HepG2 (cell line): ENCODE data around the gene NEK6. TPM values are rescaled to one million over a fixed set of nuclear protein-coding genes. Genes with fewer than 3 reads are reported as not detected.

Experiments used
- ATAC-seq: fragments of 200-7000 bp; cut with Tn5 transposase; 3 replicates; pipeline ENCODE4 v1.9.1; 2020; ENCODE audit warnings: mild to moderate bottlenecking, moderate library complexity
- BruUV-seq: library from RNA; stranded (reverse); fragments of 400-500 nt; replicated peaks from 2 replicates; lab custom pipeline; 2021; lab: Mats Ljungman, UMichigan
- CTCF ChIA-PET: fragments of 300-600 bp; formaldehyde crosslinking; extraction: SDS; loops from one replicate; lab custom pipeline; 2021; ENCODE audit warnings: low total read pairs, inconsistent platforms, low intra/inter-chr PET ratio; lab: Yijun Ruan, JAX
- POLR2A ChIA-PET: fragments of 350-600 bp; sonication (Branson Sonifier 250); formaldehyde crosslinking; loops from one replicate; lab custom pipeline; 2020; ENCODE audit warnings: antibody characterized with exemption, inconsistent platforms; lab: Yijun Ruan, JAX
- DNase-seq: peaks from one replicate; pipeline ENCODE4 v3.0.0-alpha.2; 2015; ENCODE audit warnings: low spot score
- FAIRE-seq: peaks from 3 replicates; lab custom pipeline; 2011; peaks lifted over from hg19 to GRCh38; lab: Jason Lieb, UNC
- H2AFZ ChIP-seq: one replicate; pipeline ENCODE4 v1.6.1; 2011; ENCODE audit warnings: low read length, inconsistent platforms
- H3K27ac ChIP-seq: fragments of 300-600 bp; 3 replicates; pipeline ENCODE4 v1.8.0; 2011; ENCODE audit warnings: mixed run types, mild to moderate bottlenecking, mixed read lengths, low read length, inconsistent platforms; ENCODE audit not compliant: insufficient read depth; ENCODE audit errors: extremely low read length
- H3K27me3 ChIP-seq, 2 experiments: fragments of 200-600 bp in 1 of 2; 2 replicates in 1 of 2; 3 replicates in 1 of 2; pipeline versions ENCODE4 v1.6.0 to v1.8.0; 2011; ENCODE audit warnings: low read length in 2 of 2, mild to moderate bottlenecking in 2 of 2, moderate library complexity in 2 of 2, inconsistent platforms in 1 of 2; ENCODE audit not compliant: insufficient read depth in 2 of 2, control insufficient read depth in 1 of 2
- H3K36me3 ChIP-seq, 2 experiments: fragments of 200-600 bp in 1 of 2; replicated peaks in 1 of 2; 2 replicates in 1 of 2; 3 replicates in 1 of 2; pipeline versions ENCODE4 v1.5.1 to v1.8.0; 2011; ENCODE audit warnings: low read length in 2 of 2, inconsistent platforms in 1 of 2; ENCODE audit not compliant: insufficient read depth in 2 of 2, control insufficient read depth in 1 of 2
- H3K4me1 ChIP-seq: 2 replicates; pipeline ENCODE4 v1.5.1; 2012; ENCODE audit warnings: low read length, inconsistent platforms; ENCODE audit not compliant: insufficient read depth
- H3K4me2 ChIP-seq: 2 replicates; pipeline ENCODE4 v1.6.0; 2011; ENCODE audit warnings: low read depth, low read length, inconsistent platforms
- H3K4me3 ChIP-seq, 3 experiments: fragments of 200-600 bp in 1 of 3; sonication (generic), shearing (Covaris generic) in 1 of 3; replicated peaks in 1 of 3; 2 replicates each; pipeline ENCODE4 v1.5.1; 2011 to 2016; ENCODE audit warnings: low read length in 3 of 3, inconsistent platforms in 2 of 3, low read depth in 2 of 3, mild to moderate bottlenecking in 2 of 3, control low read depth in 1 of 3, mixed read lengths in 1 of 3; ENCODE audit not compliant: insufficient read depth in 1 of 3
- H3K79me2 ChIP-seq: one replicate; pipeline ENCODE4 v1.6.1; 2011; ENCODE audit warnings: low read length, inconsistent platforms; ENCODE audit not compliant: insufficient read depth
- H3K9ac ChIP-seq: 2 replicates; pipeline ENCODE4 v1.6.0; 2011; ENCODE audit warnings: mild to moderate bottlenecking, low read depth, low read length, inconsistent platforms; ENCODE audit not compliant: insufficient read depth
- H3K9me3 ChIP-seq: 2 replicates; pipeline ENCODE4 v1.5.1; 2012; ENCODE audit warnings: mild to moderate bottlenecking, low read length
- H4K20me1 ChIP-seq: 2 replicates; pipeline ENCODE4 v1.6.0; 2011; ENCODE audit warnings: inconsistent platforms, mild to moderate bottlenecking, low read length, moderate library complexity; ENCODE audit not compliant: insufficient read depth
- CTCF ChIP-seq: sonication (generic); formaldehyde crosslinking; IDR thresholded peaks from 2 replicates; pipeline ENCODE4 v1.5.0; 2020; ENCODE audit warnings: mild to moderate bottlenecking, missing genetic modification reagents, moderate library complexity
- FOXP4 ChIP-seq: sonication (generic); formaldehyde crosslinking; IDR thresholded peaks from 2 replicates; pipeline ENCODE4 v1.4.0; 2020; ENCODE audit warnings: missing genetic modification reagents
- HDAC1 ChIP-seq: sonication (generic); formaldehyde crosslinking; IDR thresholded peaks from 2 replicates; pipeline ENCODE4 v1.5.1; 2020; ENCODE audit warnings: mild to moderate bottlenecking, missing genetic modification reagents
- HIC2 ChIP-seq: sonication (generic); formaldehyde crosslinking; IDR thresholded peaks from 2 replicates; pipeline ENCODE4 v1.9.0; 2022; ENCODE audit warnings: low read depth, missing genetic modification reagents
- MTF1 ChIP-seq: sonication (generic); formaldehyde crosslinking; IDR thresholded peaks from 2 replicates; pipeline ENCODE4 v1.5.0; 2020; ENCODE audit warnings: missing genetic modification reagents
- MXI1 ChIP-seq: IDR thresholded peaks from 3 replicates; pipeline ENCODE4 v1.6.1; 2012; ENCODE audit warnings: low read depth, low read length, inconsistent platforms, borderline replicate concordance
- POLR2A ChIP-seq, 2 experiments: IDR thresholded peaks; 2 replicates each; pipeline ENCODE4 v1.6.1; 2011; ENCODE audit warnings: low read depth in 2 of 2, low read length in 2 of 2, mild to moderate bottlenecking in 1 of 2, moderate library complexity in 1 of 2; ENCODE audit not compliant: insufficient read depth in 1 of 2
- TAF1 ChIP-seq: sonication (generic); formaldehyde crosslinking; IDR thresholded peaks from 2 replicates; pipeline ENCODE4 v1.4.0; 2020; ENCODE audit warnings: missing genetic modification reagents
- ZNF264 ChIP-seq: sonication (generic); formaldehyde crosslinking; IDR thresholded peaks from 2 replicates; pipeline ENCODE4 v1.4.0; 2020; ENCODE audit warnings: missing genetic modification reagents
- ZNF772 ChIP-seq: sonication (generic); formaldehyde crosslinking; IDR thresholded peaks from 2 replicates; pipeline ENCODE4 v1.5.0; 2020; ENCODE audit warnings: mild to moderate bottlenecking, missing genetic modification reagents
- WGBS: methylation state at CpG from one replicate; pipeline ENCODE4 v1.1.6; 2017; ENCODE audit warnings: low lambda C conversion rate; 5-methylcytosine and 5-hydroxymethylcytosine counted together
- in situ Hi-C: cut with HindIII; loops from 2 replicates; pipeline ENCODE4 v1.10.0; 2017; ENCODE audit warnings: low pct_unique_long_range_greater_than_20kb; ENCODE audit not compliant: extremely low pct_ligation_motif_present
- intact Hi-C: fragments of 100-400 bp; cut with micrococcal nuclease; formaldehyde crosslinking; loops from one replicate; pipeline ENCODE4 v1.10.0; 2022; ENCODE audit not compliant: unreplicated experiment
- polyA plus RNA-seq, 8 experiments: library from polyadenylated mRNA; depleted of rRNA in 3 of 8; stranded (reverse) in 7 of 8; unstranded in 1 of 8; fragments of >200 nt; fragmentation: Illumina TruSeq in 4 of 8; extraction: Trizol in 4 of 8; gene quantifications; 2 replicates each; pipeline versions ENCODE4 v1.2.1 to v1.2.3, GENCODE V29; 2011 to 2016; ENCODE audit warnings: low read depth in 4 of 8, missing spikeins in 1 of 8, mixed read lengths in 1 of 8; ENCODE audit not compliant: insufficient read depth in 1 of 8
- total RNA-seq, 5 experiments: library from RNA; depleted of rRNA; stranded (reverse); fragments of >200 nt; fragmentation: Illumina TruSeq; extraction: Trizol; gene quantifications; 2 replicates each; pipeline ENCODE4 v1.2.3, GENCODE V29; 2016; ENCODE audit warnings: low read depth in 1 of 5

The NEK6 gene
- total and polyA plus RNA-seq, 2 of the 13 experiments (the other 11 are each of a cell fraction or from before 2014, with no cell fraction given), result 30.4 to 119 TPM

GRCh38 chr9:124218987-124219461 is 38.7 kb upstream of the NEK6 start:
- Histone ChIP-seq H3K79me2 (no peaks in the 10 kb centered on the region), H3K4me1 (peaks cover 72% of the 10 kb centered on the region), H3K27ac (no peak overlapping the region), H3K4me3 (peak overlapping the region in 1 of 3 experiments; percentile 56; a peak in 1 of 6 replicates), H3K4me2 (peak overlapping the region; percentile 54), H4K20me1 (no peaks in the 10 kb centered on the region), H3K9ac (no peak overlapping the region), H3K9me3 (no peaks in the 10 kb centered on the region), H2AFZ (no peak overlapping the region), H3K27me3 (peaks cover 0 to 2% of the 10 kb centered on the region in 2 experiments; a peak in 1 of 5 replicates), H3K36me3 (no peaks in the 10 kb centered on the region)
- POLR2A ChIA-PET, result no interaction called here
- no peak for ATAC-seq
- no peak for FAIRE-seq
- CTCF ChIA-PET, result no interaction called here
- TF ChIP-seq MTF1 (CRISPR knock-in tag) (no peak), MXI1 (0 out of 3 replicates have a peak, but pooled peaks have one; percentile 20)
- 64% methylated on average over 2 of the region's 2 CpGs for WGBS
- intact Hi-C loops, result no loop called here
- no peak for DNase-seq
- in situ Hi-C loops, result no loop called here
- no TSS peak for BruUV-seq

GRCh38 chr9:124220946-124221451 is 36.8 kb upstream of the NEK6 start:
- H3K9me3 ChIP-seq, result no peaks in the 10 kb centered on the region
- FAIRE-seq (peak; percentile 77), DNase-seq (peak; percentile 44), ATAC-seq (peak; percentile 41)
- H4K20me1 ChIP-seq, result no peaks in the 10 kb centered on the region
- CTCF ChIA-PET, result no interaction called here
- POLR2A ChIA-PET, result interaction anchor here (1.1 to 1.2 kb wide), 2 partner anchors 38 kb away, joined by 3 to 5 read pairs; no protein-coding TSS in a partner anchor
- H3K9ac ChIP-seq, result peak overlapping the region; percentile 16; the same call in 1 of the 2 replicates
- peaks cover 85% of the 10 kb centered on the region for H3K4me1 ChIP-seq
- no peaks in the 10 kb centered on the region for H3K36me3 ChIP-seq
- 0% methylated on average over 6 of the region's 6 CpGs for WGBS
- peak overlapping the region in 2 of 3 experiments; percentile 6 to 47; a peak in 2 of 6 replicates for H3K4me3 ChIP-seq
- H3K27ac ChIP-seq, result no peak overlapping the region
- H2AFZ ChIP-seq, result peak overlapping the region; percentile 65
- intact Hi-C loops (loop anchor here (5.0 kb wide), 2 partner anchors 36 to 79 kb away; partner anchors contain the start of gene NEK6), in situ Hi-C loops (no loop called here)
- H3K79me2 ChIP-seq, result no peaks in the 10 kb centered on the region
- peak overlapping the region; percentile 66 for H3K4me2 ChIP-seq
- no TSS peak for BruUV-seq
- no peaks in the 10 kb centered on the region for H3K27me3 ChIP-seq
- TF ChIP-seq HIC2 (CRISPR knock-in tag) (peak; percentile 65; the same call in 1 of the 2 replicates), HDAC1 (CRISPR knock-in tag) (no peak), ZNF264 (CRISPR knock-in tag) (no peak), ZNF772 (CRISPR knock-in tag) (0 out of 2 replicates have a peak, but pooled peaks have one; percentile 23), CTCF (CRISPR knock-in tag) (0 out of 2 replicates have a peak, but pooled peaks have one; percentile 4), TAF1 (0 out of 2 replicates have a peak, but pooled peaks have one; percentile 24), POLR2A (IDR thresholded peaks at IDR 0.05; ENCODE audit: insufficient read depth in 1 of 2, low read depth in 2 of 2, low read length in 2 of 2) (peak in 1 of 2 experiments; percentile 51; a peak in 2 of 4 replicates), FOXP4 (CRISPR knock-in tag) (peak; percentile 21; the same call in 1 of the 2 replicates)
